PC-3 (cell line): ENCODE results near the gene LRCH1.

ENCODE experiments used
- EZH2phosphoT487 ChIP-seq: fragments of 300-600 bp; sonication (generic); IDR thresholded peaks from 2 replicates; pipeline ENCODE4 v1.6.1; 2018; ENCODE audit warnings: mild to moderate bottlenecking, antibody characterized with exemption, low read length, borderline replicate concordance
- TF ChIP-seq, protein P1 (sequence below): fragments of 300-600 bp; sonication (generic); conservative IDR thresholded peaks from 2 replicates; pipeline ENCODE4 v1.5.1; 2017; ENCODE audit warnings: antibody characterized with exemption, low read depth, mild to moderate bottlenecking, low read length

DNA sequence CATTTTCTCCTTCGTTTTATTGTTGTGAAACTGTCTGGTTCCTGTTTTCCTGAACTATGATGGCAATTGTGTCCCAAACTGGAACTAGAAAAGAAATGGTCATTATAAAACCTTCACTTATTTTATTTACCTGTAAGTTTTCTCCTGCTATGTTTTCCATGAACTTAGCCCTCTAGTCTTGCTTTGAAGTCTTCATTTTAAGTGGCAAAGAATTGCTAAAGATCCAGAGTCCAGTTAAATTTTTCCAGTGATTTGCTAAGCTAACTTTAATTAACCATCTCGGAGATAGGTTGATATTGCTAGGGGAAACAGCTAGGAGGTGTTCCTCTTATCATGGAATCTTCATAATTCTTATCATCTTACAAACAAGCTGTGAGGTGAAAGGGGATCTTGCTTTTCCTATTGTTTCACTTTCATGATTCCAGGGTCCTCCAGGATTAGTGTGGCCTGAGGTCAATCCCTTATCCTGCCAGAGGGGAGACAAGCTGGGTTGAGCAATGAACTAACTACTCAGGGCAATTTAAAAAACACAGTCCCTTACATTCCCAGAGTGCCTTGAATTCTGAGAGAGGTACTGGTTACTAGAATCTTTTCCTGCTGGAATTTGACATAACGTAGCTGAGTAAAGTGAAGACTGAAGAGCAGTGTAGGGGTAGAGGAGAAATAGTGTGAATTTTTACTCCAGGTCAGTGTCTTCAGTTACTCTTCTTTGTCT, 131.5 kb downstream of the LRCH1 start:
- TF ChIP-seq, protein P1, sequence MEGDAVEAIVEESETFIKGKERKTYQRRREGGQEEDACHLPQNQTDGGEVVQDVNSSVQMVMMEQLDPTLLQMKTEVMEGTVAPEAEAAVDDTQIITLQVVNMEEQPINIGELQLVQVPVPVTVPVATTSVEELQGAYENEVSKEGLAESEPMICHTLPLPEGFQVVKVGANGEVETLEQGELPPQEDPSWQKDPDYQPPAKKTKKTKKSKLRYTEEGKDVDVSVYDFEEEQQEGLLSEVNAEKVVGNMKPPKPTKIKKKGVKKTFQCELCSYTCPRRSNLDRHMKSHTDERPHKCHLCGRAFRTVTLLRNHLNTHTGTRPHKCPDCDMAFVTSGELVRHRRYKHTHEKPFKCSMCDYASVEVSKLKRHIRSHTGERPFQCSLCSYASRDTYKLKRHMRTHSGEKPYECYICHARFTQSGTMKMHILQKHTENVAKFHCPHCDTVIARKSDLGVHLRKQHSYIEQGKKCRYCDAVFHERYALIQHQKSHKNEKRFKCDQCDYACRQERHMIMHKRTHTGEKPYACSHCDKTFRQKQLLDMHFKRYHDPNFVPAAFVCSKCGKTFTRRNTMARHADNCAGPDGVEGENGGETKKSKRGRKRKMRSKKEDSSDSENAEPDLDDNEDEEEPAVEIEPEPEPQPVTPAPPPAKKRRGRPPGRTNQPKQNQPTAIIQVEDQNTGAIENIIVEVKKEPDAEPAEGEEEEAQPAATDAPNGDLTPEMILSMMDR = no peak
- no peak for TF ChIP-seq EZH2phosphoT487
